ENCODE results near the gene CLEC4A. TPM values are rescaled to one million over a fixed set of nuclear protein-coding genes. Genes with fewer than 3 reads are reported as not detected.

CLEC4A gene
- under 1 TPM in 1 of 2 donors, not detected in 1; 0.67 TPM for total RNA-seq

DNA sequence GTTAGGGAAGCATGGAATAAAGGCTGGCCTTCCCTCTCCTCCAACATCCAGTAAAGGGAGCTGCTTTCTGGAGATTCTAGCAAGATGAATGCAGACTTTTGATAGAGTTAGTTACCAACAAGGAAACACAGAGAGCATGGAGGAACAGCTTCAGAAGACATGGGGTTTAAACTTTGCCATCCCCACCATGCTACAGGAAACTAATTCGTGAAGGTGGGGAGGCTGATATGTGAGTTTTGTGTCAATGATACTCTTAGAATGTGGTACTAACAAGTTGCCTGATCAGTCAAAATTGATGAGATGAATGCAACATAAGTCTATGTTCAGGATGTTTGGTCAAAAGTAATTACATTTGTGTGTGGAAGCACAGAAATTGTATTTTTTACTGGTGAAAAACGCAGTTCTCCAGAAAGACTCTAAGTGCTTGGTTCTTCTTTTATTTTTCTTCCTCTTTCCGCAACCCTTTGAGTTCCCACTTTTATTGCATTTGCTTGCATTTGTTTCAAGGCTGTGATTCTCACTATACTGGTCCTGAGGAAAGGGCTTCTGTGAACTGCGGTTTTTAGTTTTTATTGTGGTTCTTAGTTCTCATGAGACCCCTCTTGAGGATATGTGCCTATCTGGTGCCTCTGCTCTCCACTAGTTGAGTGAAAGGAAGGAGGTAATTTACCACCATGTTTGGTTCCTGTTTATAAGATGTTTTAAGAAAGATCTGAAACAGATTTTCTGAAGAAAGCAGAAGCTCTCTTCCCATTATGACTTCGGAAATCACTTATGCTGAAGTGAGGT is at the start of gene CLEC4A:
CLEC4A (plus strand) TSS at position 494 of the 789 bp plus-strand sequence; CDS start at position 756, 262 bp downstream.
- TF ChIP-seq, protein P1, sequence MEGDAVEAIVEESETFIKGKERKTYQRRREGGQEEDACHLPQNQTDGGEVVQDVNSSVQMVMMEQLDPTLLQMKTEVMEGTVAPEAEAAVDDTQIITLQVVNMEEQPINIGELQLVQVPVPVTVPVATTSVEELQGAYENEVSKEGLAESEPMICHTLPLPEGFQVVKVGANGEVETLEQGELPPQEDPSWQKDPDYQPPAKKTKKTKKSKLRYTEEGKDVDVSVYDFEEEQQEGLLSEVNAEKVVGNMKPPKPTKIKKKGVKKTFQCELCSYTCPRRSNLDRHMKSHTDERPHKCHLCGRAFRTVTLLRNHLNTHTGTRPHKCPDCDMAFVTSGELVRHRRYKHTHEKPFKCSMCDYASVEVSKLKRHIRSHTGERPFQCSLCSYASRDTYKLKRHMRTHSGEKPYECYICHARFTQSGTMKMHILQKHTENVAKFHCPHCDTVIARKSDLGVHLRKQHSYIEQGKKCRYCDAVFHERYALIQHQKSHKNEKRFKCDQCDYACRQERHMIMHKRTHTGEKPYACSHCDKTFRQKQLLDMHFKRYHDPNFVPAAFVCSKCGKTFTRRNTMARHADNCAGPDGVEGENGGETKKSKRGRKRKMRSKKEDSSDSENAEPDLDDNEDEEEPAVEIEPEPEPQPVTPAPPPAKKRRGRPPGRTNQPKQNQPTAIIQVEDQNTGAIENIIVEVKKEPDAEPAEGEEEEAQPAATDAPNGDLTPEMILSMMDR (IDR thresholded peaks at IDR 0.05), result no peak
- DNase-seq (ENCODE audit: low spot score), result no peak
- H3K4me3 ChIP-seq, result no peak within 1 kb of the TSS
- no peaks in the 10 kb centered on the region for H3K36me3 ChIP-seq
- H3K27ac ChIP-seq, result no peak within 1 kb of the TSS
- no peaks in the 10 kb centered on the region for H3K27me3 ChIP-seq
- H3K4me1 ChIP-seq, result no peaks in the 10 kb centered on the region
- H3K9me3 ChIP-seq, result no peaks in the 10 kb centered on the region

DNA sequence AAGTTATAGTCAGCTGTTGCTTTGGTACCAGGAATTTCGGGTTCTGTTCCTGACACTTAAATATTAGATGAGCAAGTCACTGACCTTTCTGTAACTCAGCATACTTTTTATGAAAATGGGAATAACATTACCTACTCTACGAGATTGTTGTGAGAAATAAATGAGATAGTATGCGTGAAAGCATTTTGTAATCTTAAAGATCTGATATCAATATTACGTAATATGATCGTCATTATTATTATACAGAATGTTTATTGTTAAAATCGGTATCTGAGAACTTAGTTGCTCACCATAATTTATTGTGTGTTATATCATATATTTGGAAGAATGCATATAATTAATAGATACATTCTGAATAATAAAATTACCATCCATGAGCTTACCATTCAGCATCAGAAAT is 47.5 kb upstream of the CLEC4A start:
- Histone ChIP-seq H3K4me1 (peaks cover 0 to 2% of the 10 kb centered on the region in 2 donors), H3K27ac (no peak overlapping the region), H3K9me3 (no peaks in the 10 kb centered on the region), H3K36me3 (no peaks in the 10 kb centered on the region), H3K27me3 (no peaks in the 10 kb centered on the region), H3K4me3 (no peak overlapping the region)
- TF ChIP-seq, protein P1 (IDR thresholded peaks at IDR 0.05), result no peak
- no peak for DNase-seq (ENCODE audit: low spot score)

DNA sequence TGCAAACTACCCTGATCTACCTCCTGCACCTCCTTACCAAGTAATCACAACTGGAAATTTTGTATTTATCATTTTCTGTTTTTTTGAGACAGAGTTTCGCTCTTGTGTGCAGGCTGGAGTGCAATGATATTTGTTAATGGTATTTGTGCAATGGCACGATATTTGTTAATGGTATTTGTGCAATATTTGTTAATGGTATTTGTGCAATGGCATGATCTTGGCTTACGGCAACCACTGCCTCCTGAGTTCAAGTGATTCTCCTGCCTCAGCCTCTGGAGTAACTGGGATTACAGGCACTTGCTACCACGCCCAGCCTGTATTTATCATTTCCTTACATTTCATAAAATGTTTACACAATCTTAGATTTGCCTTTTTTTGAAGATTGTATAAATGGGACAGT is 47.1 kb upstream of the CLEC4A start:
- Histone ChIP-seq H3K27ac (no peak overlapping the region), H3K4me3 (no peak overlapping the region), H3K9me3 (no peaks in the 10 kb centered on the region), H3K4me1 (peaks cover 0 to 7% of the 10 kb centered on the region in 2 donors), H3K36me3 (no peaks in the 10 kb centered on the region), H3K27me3 (no peaks in the 10 kb centered on the region)
- TF ChIP-seq, protein P1 (IDR thresholded peaks at IDR 0.05), result no peak
- no peak for DNase-seq (ENCODE audit: low spot score)

DNA sequence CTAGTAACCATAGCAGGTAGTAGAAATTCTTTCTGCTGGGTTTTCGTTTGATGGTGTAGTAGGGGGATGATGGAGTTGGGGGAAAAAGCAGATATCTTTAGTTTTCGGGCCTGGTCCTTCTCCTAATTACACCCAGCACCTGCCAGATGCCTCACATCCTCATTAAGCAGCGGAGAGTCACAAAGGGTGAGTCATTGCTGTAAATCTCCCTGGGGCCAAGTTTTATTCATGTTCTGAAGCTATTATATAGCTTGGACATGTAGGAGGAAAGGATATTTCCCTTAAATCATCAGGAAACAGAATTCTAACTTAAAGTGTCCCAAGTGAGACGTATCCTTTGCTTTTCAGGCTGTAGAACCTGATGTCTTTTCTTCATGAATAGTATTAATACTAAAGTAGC is 46.2 kb upstream of the CLEC4A start:
- Histone ChIP-seq H3K27me3 (no peaks in the 10 kb centered on the region), H3K27ac (no peak overlapping the region), H3K4me1 (peaks cover 0 to 9% of the 10 kb centered on the region in 2 donors), H3K4me3 (no peak overlapping the region), H3K9me3 (no peaks in the 10 kb centered on the region), H3K36me3 (no peaks in the 10 kb centered on the region)
- TF ChIP-seq, protein P1 (IDR thresholded peaks at IDR 0.05), result no peak
- no peak for DNase-seq (ENCODE audit: low spot score)

DNA sequence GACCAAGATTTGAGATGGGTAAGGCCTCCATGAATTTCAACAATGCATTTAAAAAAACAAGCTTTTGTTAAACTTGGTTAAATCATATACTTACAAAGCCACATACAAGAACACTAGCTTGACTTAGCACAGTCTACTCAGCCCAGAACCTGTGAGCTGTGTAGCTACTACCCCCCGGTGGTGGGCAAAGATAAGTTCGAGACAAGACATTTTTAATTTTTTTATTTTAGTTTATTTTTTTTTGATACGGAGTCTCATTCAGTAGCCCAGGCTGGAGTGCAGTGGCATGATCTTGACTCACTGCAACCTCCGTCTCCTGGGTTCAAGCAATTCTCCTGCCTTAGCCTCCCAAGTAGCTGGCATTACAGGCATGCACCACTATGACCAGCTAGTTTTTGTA is 45.0 kb upstream of the CLEC4A start:
- no peak for DNase-seq (ENCODE audit: low spot score)
- Histone ChIP-seq H3K9me3 (no peaks in the 10 kb centered on the region), H3K4me1 (peaks cover 0 to 17% of the 10 kb centered on the region in 2 donors), H3K27ac (no peak overlapping the region), H3K4me3 (no peak overlapping the region), H3K36me3 (no peaks in the 10 kb centered on the region), H3K27me3 (no peaks in the 10 kb centered on the region)
- TF ChIP-seq, protein P1 (IDR thresholded peaks at IDR 0.05), result peak in 1 of 2 donors; percentile 33
